Fibroblast of pulmonary artery (primary cell): ENCODE measurements around the gene ATP2C1.
"Not testable (repeated sequence)": the region's sequence is repeated elsewhere in the genome, so short reads cannot be mapped to it uniquely, and the experiment has no call there.

Experiments used
- DNase-seq: peaks from one replicate; pipeline ENCODE4 v3.0.0-alpha.2; 2010; ENCODE audit warnings: low read depth
- H3K4me3 ChIP-seq: replicated peaks from 2 replicates; pipeline ENCODE4 v1.5.1; 2011; ENCODE audit warnings: low read depth, mild to moderate bottlenecking, control low read depth, low read length, moderate library complexity
- CTCF ChIP-seq: IDR thresholded peaks from 2 replicates; pipeline ENCODE4 v1.5.1; 2011; ENCODE audit warnings: mild to moderate bottlenecking, control low read depth, low read length, inconsistent platforms; ENCODE audit errors: missing control alignments

Gene ATP2C1

GRCh38 chr3:130961458-130961857, 67.6 kb downstream of the ATP2C1 start:
- no peak overlapping the region for H3K4me3 ChIP-seq
- TF ChIP-seq CTCF, result no peak
- no peak for DNase-seq

GRCh38 chr3:130963444-130963843, 69.6 kb downstream of the ATP2C1 start:
- peak; percentile 71 for DNase-seq
- no peak overlapping the region for H3K4me3 ChIP-seq
- TF ChIP-seq CTCF, result no peak

DNA sequence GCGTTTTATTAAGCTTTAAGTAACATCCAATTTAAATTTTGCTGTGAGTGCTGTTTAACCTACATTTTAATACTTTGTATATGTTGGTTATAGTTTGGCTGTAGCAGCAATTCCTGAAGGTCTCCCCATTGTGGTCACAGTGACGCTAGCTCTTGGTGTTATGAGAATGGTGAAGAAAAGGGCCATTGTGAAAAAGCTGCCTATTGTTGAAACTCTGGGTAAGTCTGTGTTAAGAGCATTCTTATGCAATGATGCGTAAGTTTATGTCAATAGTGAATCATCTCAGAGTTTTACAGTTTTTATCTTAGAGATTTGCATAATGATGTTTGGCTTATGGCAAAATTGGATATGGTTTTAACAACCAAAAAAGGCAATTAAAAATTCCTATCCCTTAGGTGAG, 70.0 kb downstream of the ATP2C1 start:
- peak; percentile 99 for DNase-seq
- no peak for TF ChIP-seq CTCF
- no peak overlapping the region for H3K4me3 ChIP-seq

- no peak for TF ChIP-seq CTCF
- H3K4me3 ChIP-seq, result no peak overlapping the region
- no peak for DNase-seq
Measured at GRCh38 chr3:130967281-130967680, 73.4 kb downstream of the ATP2C1 start.

- DNase-seq, result peak; percentile 80
- no peak overlapping the region for H3K4me3 ChIP-seq
- TF ChIP-seq CTCF, result no peak
Measured at GRCh38 chr3:130968221-130968620, 74.3 kb downstream of the ATP2C1 start.

GRCh38 chr3:130969621-130970020, 75.7 kb downstream of the ATP2C1 start:
- peak; percentile 44 for DNase-seq
- H3K4me3 ChIP-seq, result no peak overlapping the region
- TF ChIP-seq CTCF, result no peak

GRCh38 chr3:130971208-130971607, 77.3 kb downstream of the ATP2C1 start:
- H3K4me3 ChIP-seq, result no peak overlapping the region
- DNase-seq, result no peak
- no peak for TF ChIP-seq CTCF

- DNase-seq, H3K4me3 ChIP-seq: not testable (repeated sequence)
Measured at GRCh38 chr3:130972592-130972991, 78.7 kb downstream of the ATP2C1 start.
